ENCODE results near the gene TRMT11. TPM values are rescaled to one million over a fixed set of nuclear protein-coding genes. Genes with fewer than 3 reads are reported as not detected.

The TRMT11 gene
- total and polyA plus RNA-seq, 9 of the 15 experiments (the other 6 are each of a cell fraction or from before 2014, with no cell fraction given): 38.8 to 88.0 (median 59.8) TPM

DNA sequence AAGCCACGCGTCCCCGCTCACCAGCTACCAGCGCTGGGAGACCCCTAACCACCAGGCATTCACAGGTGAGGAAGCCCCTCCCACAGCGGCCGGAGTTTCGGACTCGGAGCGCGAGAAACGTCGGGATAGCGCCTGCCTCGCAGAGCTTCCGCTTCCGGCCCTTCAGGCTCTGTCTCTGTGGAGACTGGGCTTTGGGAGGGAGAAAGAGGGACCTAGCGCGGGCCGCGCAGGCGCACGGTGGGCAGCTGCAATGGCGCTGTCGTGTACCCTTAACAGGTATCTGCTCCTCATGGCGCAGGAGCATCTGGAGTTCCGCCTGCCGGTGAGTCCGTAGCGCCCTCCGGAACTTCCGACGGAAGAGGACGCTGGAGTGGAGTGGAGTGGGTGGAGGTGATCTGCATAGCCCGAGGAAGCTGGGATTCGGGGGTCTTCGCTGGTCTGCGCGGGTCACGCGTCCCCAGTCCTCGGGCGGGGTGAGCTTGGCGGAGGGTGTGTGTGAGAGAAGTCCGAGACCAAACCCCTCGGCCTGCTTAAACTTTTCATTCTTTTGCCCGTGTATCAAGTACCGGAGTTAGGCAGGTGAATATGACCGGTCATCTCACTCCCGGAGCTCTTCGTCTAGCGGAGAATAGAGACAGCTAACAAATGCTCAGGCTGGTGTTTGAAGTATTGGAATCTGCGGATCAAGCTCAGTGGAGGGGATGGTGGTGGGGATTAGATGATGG is at the start of gene TRMT11 (continued):
- TF ChIP-seq, protein P1, sequence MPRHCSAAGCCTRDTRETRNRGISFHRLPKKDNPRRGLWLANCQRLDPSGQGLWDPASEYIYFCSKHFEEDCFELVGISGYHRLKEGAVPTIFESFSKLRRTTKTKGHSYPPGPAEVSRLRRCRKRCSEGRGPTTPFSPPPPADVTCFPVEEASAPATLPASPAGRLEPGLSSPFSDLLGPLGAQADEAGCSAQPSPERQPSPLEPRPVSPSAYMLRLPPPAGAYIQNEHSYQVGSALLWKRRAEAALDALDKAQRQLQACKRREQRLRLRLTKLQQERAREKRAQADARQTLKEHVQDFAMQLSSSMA (CRISPR knock-in tag; IDR thresholded peaks at IDR 0.05): no peak
- no peak for TF ChIP-seq NFE2L1 (tag; IDR thresholded peaks at IDR 0.05; ENCODE audit: borderline replicate concordance, low read depth)
- peak; percentile 26 for TF ChIP-seq SMAD1 (IDR thresholded peaks at IDR 0.05; ENCODE audit: low read depth, low read length, partially characterized antibody)
- TF ChIP-seq, protein P2, sequence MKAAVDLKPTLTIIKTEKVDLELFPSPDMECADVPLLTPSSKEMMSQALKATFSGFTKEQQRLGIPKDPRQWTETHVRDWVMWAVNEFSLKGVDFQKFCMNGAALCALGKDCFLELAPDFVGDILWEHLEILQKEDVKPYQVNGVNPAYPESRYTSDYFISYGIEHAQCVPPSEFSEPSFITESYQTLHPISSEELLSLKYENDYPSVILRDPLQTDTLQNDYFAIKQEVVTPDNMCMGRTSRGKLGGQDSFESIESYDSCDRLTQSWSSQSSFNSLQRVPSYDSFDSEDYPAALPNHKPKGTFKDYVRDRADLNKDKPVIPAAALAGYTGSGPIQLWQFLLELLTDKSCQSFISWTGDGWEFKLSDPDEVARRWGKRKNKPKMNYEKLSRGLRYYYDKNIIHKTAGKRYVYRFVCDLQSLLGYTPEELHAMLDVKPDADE (conservative IDR thresholded peaks at IDR 0.05; ENCODE audit: control insufficient read depth, low read depth, low read length): peak; percentile 34; the same call in 1 of the 2 replicates
- TF ChIP-seq, protein P3, sequence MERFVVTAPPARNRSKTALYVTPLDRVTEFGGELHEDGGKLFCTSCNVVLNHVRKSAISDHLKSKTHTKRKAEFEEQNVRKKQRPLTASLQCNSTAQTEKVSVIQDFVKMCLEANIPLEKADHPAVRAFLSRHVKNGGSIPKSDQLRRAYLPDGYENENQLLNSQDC (CRISPR knock-in tag; IDR thresholded peaks at IDR 0.05): no peak
- no peak for TF ChIP-seq TBL1XR1 (IDR thresholded peaks at IDR 0.05; ENCODE audit: low read length in 2 of 2)
- TF ChIP-seq SP1 (CRISPR knock-in tag; IDR thresholded peaks at IDR 0.05): peak; percentile 65
- TF ChIP-seq SETDB1 (IDR thresholded peaks at IDR 0.05; ENCODE audit: low read length): no peak
- peak; percentile 62 for TF ChIP-seq RB1 (IDR thresholded peaks at IDR 0.05; ENCODE audit: low read depth)
- TF ChIP-seq NBN (IDR thresholded peaks at IDR 0.05; ENCODE audit: low read depth): no peak
- 0 out of 2 replicates have a peak, but pooled peaks have one; percentile 36 for TF ChIP-seq GTF2F1 (IDR thresholded peaks at IDR 0.05; ENCODE audit: low read depth, low read length)
- TF ChIP-seq POLR2AphosphoS5 (IDR thresholded peaks at IDR 0.05; ENCODE audit: control insufficient read depth, insufficient read depth, low read depth, low read length): peak; percentile 81
- no peak for TF ChIP-seq U2AF2 (optimal IDR thresholded peaks at IDR 0.05; ENCODE audit: low read depth, low read length)
- no peak for TF ChIP-seq MLLT1 (IDR thresholded peaks at IDR 0.05)
- no peak for TF ChIP-seq ARNT (IDR thresholded peaks at IDR 0.05)
- TF ChIP-seq ZBTB7A (IDR thresholded peaks at IDR 0.05; ENCODE audit: borderline replicate concordance, control insufficient read depth, low read depth, low read length): peak; percentile 78
- no peak for TF ChIP-seq ZNF589 (CRISPR knock-in tag; IDR thresholded peaks at IDR 0.05; ENCODE audit: low read depth)
- TF ChIP-seq HDAC2 (IDR thresholded peaks at IDR 0.05): peak; percentile 15; the same call in 1 of the 2 replicates
- no peak for TF ChIP-seq ZNF274 (IDR thresholded peaks at IDR 0.05; ENCODE audit: borderline replicate concordance, low read depth, low read length)
- TF ChIP-seq, protein P4, sequence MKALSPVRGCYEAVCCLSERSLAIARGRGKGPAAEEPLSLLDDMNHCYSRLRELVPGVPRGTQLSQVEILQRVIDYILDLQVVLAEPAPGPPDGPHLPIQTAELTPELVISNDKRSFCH (CRISPR knock-in tag; IDR thresholded peaks at IDR 0.05): no peak
- TF ChIP-seq, protein P4 (tag; IDR thresholded peaks at IDR 0.05): no peak
- TF ChIP-seq, protein P5, sequence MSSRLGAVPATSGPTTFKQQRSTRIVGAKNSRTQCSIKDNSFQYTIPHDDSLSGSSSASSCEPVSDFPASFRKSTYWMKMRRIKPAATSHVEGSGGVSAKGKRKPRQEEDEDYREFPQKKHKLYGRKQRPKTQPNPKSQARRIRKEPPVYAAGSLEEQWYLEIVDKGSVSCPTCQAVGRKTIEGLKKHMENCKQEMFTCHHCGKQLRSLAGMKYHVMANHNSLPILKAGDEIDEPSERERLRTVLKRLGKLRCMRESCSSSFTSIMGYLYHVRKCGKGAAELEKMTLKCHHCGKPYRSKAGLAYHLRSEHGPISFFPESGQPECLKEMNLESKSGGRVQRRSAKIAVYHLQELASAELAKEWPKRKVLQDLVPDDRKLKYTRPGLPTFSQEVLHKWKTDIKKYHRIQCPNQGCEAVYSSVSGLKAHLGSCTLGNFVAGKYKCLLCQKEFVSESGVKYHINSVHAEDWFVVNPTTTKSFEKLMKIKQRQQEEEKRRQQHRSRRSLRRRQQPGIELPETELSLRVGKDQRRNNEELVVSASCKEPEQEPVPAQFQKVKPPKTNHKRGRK (tag; IDR thresholded peaks at IDR 0.05): no peak

All from K562 (cell line).